Measurements from ENCODE around the gene CDHR1. TPM values are rescaled to one million over a fixed set of nuclear protein-coding genes. Genes with fewer than 3 reads are reported as not detected.

Gene CDHR1
- polyA plus RNA-seq, 1 of the 3 experiments (the other 2 are of a cell fraction): 0.02 TPM

GRCh38 chr10:84225427-84226173, 31.3 kb downstream of the CDHR1 start, which contains the start of gene LRIT2:
Gene LRIT2, minus strand, starts transcription at chr10:84225544. Its CDS starts 24 bp downstream, at chr10:84225520.
- WGBS (ENCODE audit: low lambda C conversion rate): 10% methylated on average over 6 of the region's 6 CpGs
- Histone ChIP-seq H3K9me3 (no peaks in the 10 kb centered on the region), H3K27ac (ENCODE audit: low read depth in 2 of 2, low read length in 1 of 2) (no peak within 1 kb of the TSS), H3K4me3 (ENCODE audit: low read depth in 2 of 2, low read length in 1 of 2) (no peak within 1 kb of the TSS), H3K9me2 (no peaks in the 10 kb centered on the region), H3K4me2 (no peak within 1 kb of the TSS), H3K79me2 (ENCODE audit: insufficient read depth) (no peaks in the 10 kb centered on the region), H4K20me1 (ENCODE audit: insufficient read depth) (no peaks in the 10 kb centered on the region), H2AFZ (ENCODE audit: low read depth) (no peak within 1 kb of the TSS), H3K27me3 (ENCODE audit: insufficient read depth) (no peaks in the 10 kb centered on the region), H3K4me1 (ENCODE audit: control insufficient read depth in 1 of 2, insufficient read depth in 2 of 2, low read depth in 1 of 2, low read length in 1 of 2) (no peaks in the 10 kb centered on the region; a peak in 1 of 4 replicates), H3F3A (replicated peaks; ENCODE audit: insufficient read depth) (no peaks in the 10 kb centered on the region), H3K36me3 (replicated peaks in 1 of 2; ENCODE audit: control insufficient read depth in 1 of 2, insufficient read depth in 2 of 2, low read length in 1 of 2) (no peaks in the 10 kb centered on the region), H3K9ac (no peak within 1 kb of the TSS)
- POLR2A ChIA-PET: no interaction called here
- CTCF ChIA-PET: no interaction called here
- TF ChIP-seq EZH2phosphoT487 (IDR thresholded peaks at IDR 0.05; ENCODE audit: borderline replicate concordance, low read depth): no peak
- TF ChIP-seq RCOR1 (IDR thresholded peaks at IDR 0.05; ENCODE audit: low read length): no peak
- TF ChIP-seq RXRA (IDR thresholded peaks at IDR 0.05; ENCODE audit: borderline replicate concordance, low read depth): no peak
- TF ChIP-seq, protein P1, sequence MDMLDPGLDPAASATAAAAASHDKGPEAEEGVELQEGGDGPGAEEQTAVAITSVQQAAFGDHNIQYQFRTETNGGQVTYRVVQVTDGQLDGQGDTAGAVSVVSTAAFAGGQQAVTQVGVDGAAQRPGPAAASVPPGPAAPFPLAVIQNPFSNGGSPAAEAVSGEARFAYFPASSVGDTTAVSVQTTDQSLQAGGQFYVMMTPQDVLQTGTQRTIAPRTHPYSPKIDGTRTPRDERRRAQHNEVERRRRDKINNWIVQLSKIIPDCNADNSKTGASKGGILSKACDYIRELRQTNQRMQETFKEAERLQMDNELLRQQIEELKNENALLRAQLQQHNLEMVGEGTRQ (IDR thresholded peaks at IDR 0.05; ENCODE audit: borderline replicate concordance, low read depth, low read length): no peak
- TF ChIP-seq EP300 (IDR thresholded peaks at IDR 0.05; ENCODE audit: borderline replicate concordance in 1 of 2, low read depth in 1 of 2, low read length in 1 of 2): no peak
- DNase-seq: no peak

GRCh38 chr10:84226616-84227015, 32.3 kb downstream of the CDHR1 start:
- H3K9me3 ChIP-seq: no peaks in the 10 kb centered on the region
- no peaks in the 10 kb centered on the region for H4K20me1 ChIP-seq (ENCODE audit: insufficient read depth)
- no peaks in the 10 kb centered on the region for H3K9me2 ChIP-seq
- no peak for DNase-seq
- no peak overlapping the region for H3K4me3 ChIP-seq (ENCODE audit: low read depth in 2 of 2, low read length in 1 of 2)
- TF ChIP-seq, protein P2, sequence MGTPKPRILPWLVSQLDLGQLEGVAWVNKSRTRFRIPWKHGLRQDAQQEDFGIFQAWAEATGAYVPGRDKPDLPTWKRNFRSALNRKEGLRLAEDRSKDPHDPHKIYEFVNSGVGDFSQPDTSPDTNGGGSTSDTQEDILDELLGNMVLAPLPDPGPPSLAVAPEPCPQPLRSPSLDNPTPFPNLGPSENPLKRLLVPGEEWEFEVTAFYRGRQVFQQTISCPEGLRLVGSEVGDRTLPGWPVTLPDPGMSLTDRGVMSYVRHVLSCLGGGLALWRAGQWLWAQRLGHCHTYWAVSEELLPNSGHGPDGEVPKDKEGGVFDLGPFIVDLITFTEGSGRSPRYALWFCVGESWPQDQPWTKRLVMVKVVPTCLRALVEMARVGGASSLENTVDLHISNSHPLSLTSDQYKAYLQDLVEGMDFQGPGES (IDR thresholded peaks at IDR 0.05; ENCODE audit: low read depth, low read length): no peak
- TF ChIP-seq YY1 (IDR thresholded peaks at IDR 0.05; ENCODE audit: low read depth) (no peak), MEF2A (IDR thresholded peaks at IDR 0.05; ENCODE audit: borderline replicate concordance, low read depth) (no peak), REST (IDR thresholded peaks at IDR 0.05; ENCODE audit: low read depth, low read length) (no peak), SIN3A (IDR thresholded peaks at IDR 0.05; ENCODE audit: borderline replicate concordance, low read depth, low read length) (no peak), EP300 (IDR thresholded peaks at IDR 0.05; ENCODE audit: borderline replicate concordance in 1 of 2, low read depth in 1 of 2, low read length in 1 of 2) (no peak), CHD2 (IDR thresholded peaks at IDR 0.05; ENCODE audit: low read length, partially characterized antibody) (no peak), TAF1 (IDR thresholded peaks at IDR 0.05; ENCODE audit: borderline replicate concordance, low read depth, low read length) (no peak), ELF1 (IDR thresholded peaks at IDR 0.05) (no peak), FOXM1 (IDR thresholded peaks at IDR 0.05; ENCODE audit: low read depth) (no peak), RAD21 (IDR thresholded peaks at IDR 0.05; ENCODE audit: low read length) (no peak), ZBTB33 (IDR thresholded peaks at IDR 0.05; ENCODE audit: borderline replicate concordance, low read depth) (no peak)
- no peaks in the 10 kb centered on the region for H3K36me3 ChIP-seq (replicated peaks in 1 of 2; ENCODE audit: control insufficient read depth in 1 of 2, insufficient read depth in 2 of 2, low read length in 1 of 2)
- H3K4me2 ChIP-seq: no peak overlapping the region
- H3K4me1 ChIP-seq (ENCODE audit: control insufficient read depth in 1 of 2, insufficient read depth in 2 of 2, low read depth in 1 of 2, low read length in 1 of 2): no peaks in the 10 kb centered on the region; a peak in 1 of 4 replicates
- no peak overlapping the region for H3K9ac ChIP-seq
- CTCF ChIA-PET: interaction anchor here (1.2 kb wide), 1 partner anchor 22 kb away, joined by 4 read pairs; no protein-coding TSS in a partner anchor
- H3K79me2 ChIP-seq (ENCODE audit: insufficient read depth): no peaks in the 10 kb centered on the region
- H3F3A ChIP-seq (replicated peaks; ENCODE audit: insufficient read depth): no peaks in the 10 kb centered on the region
- POLR2A ChIA-PET: no interaction called here
- no peaks in the 10 kb centered on the region for H3K27me3 ChIP-seq (ENCODE audit: insufficient read depth)
- WGBS (ENCODE audit: low lambda C conversion rate): 20% methylated on average over 3 of the region's 3 CpGs
- H3K27ac ChIP-seq (ENCODE audit: low read depth in 2 of 2, low read length in 1 of 2): no peak overlapping the region
- H2AFZ ChIP-seq (ENCODE audit: low read depth): no peak overlapping the region

Measured in SK-N-SH (cell line).